Neural cell (in vitro differentiated cells): Measurements from ENCODE around the gene SLC37A1.

Experiments
- CTCF ChIP-seq: fragments of 450-650 bp; IDR thresholded peaks from 2 replicates; pipeline ENCODE4 v1.5.1; 2014; ENCODE audit warnings: antibody characterized with exemption, mild to moderate bottlenecking, moderate library complexity; ENCODE audit not compliant: poor library complexity, severe bottlenecking
- RAD21 ChIP-seq: fragments of 450-650 bp; conservative IDR thresholded peaks from 2 replicates; pipeline ENCODE4 v1.6.1; 2014; ENCODE audit warnings: antibody characterized with exemption, mild to moderate bottlenecking, moderate library complexity
- TAF1 ChIP-seq: IDR thresholded peaks from 2 replicates; pipeline ENCODE4 v1.6.1; 2012; ENCODE audit warnings: low read depth

- TF ChIP-seq CTCF: no peak
- no peak for TF ChIP-seq TAF1
- TF ChIP-seq RAD21: no peak
Observed at GRCh38 chr21:42572906-42573495, 59.3 kb downstream of the SLC37A1 start.
